GM12873 (cell line): ENCODE measurements around the gene EP400.

ENCODE experiments used
- TF ChIP-seq, protein P1 (sequence below): IDR thresholded peaks from 2 replicates; pipeline ENCODE4 v1.5.1; 2012; ENCODE audit warnings: low read depth, mild to moderate bottlenecking, moderate library complexity, low read length, control low read depth; ENCODE audit not compliant: insufficient read depth; ENCODE audit errors: missing control alignments

EP400 gene

DNA sequence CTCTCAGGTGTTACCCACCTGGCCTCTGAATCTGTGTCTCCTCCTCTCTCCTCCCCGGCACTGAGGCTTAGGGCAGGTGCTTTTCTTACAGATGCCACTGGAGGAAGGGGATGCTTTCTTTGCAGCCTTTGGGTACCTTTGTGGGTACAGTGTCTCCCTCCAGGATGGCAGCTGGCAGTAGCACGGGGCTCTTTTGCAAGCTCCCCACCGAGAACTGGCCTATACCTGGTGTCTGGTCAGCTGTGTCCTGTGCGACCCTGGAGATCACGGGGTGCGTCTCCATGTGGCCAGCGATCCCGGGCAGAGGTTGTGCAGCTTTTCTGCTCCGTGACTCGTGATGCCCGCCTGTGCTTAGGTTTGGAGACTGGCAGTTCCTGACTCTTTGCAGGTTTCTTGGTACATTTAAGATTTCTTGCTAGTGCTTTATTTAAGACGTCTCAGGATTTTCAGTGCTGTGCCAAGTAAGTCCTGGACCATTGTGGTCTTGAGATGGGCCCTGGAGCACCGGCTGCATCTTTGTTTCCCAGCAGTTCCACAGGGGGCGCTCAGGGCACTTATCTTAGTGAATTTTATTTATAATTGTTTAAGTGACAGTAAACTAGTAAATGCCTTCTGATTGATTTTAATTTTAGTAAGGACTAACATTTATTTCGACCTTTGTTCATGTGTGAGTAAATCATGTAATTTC lies 125.4 kb downstream of the EP400 start:
- TF ChIP-seq, protein P1, sequence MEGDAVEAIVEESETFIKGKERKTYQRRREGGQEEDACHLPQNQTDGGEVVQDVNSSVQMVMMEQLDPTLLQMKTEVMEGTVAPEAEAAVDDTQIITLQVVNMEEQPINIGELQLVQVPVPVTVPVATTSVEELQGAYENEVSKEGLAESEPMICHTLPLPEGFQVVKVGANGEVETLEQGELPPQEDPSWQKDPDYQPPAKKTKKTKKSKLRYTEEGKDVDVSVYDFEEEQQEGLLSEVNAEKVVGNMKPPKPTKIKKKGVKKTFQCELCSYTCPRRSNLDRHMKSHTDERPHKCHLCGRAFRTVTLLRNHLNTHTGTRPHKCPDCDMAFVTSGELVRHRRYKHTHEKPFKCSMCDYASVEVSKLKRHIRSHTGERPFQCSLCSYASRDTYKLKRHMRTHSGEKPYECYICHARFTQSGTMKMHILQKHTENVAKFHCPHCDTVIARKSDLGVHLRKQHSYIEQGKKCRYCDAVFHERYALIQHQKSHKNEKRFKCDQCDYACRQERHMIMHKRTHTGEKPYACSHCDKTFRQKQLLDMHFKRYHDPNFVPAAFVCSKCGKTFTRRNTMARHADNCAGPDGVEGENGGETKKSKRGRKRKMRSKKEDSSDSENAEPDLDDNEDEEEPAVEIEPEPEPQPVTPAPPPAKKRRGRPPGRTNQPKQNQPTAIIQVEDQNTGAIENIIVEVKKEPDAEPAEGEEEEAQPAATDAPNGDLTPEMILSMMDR, result no peak

DNA sequence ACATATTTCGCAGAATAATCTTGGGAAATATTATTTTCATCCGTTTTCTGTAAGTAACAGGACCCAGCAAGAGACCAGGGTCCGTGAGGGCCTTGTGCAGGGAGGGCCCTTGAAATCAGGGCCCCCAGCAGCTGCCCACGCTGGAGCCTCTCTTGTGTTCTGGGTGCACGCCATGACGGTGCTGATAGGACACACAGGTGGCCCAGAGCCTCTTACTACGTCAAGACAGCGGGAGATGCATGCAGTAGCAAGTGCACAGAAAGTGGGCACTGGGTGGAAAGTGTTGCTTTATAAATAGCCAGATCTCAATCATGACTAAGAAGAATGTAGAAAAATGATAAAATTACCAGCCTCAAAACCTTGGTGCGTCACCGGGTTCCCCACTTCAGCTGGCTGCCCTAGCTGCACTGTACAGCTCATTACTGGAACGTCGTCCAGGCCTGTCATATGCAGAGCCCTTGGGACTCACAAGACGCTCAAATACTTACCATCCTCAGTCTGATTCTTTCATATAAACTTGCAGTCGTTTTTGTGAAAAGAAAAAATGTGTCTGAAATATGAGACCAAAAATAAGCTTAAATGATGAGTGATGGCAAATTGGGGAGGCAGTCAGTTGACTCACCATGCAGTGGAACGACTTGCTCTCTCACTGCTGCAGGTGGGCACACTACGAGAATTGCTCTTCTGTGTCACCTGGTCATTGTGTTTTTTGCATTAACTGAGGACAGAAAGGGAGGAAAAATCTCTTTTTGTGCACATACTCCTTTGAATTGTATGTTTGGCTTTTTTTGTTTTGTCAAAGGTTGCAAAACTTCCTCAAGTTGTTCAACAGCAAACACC lies 126.2 kb downstream of the EP400 start:
- TF ChIP-seq, protein P1, result no peak

DNA sequence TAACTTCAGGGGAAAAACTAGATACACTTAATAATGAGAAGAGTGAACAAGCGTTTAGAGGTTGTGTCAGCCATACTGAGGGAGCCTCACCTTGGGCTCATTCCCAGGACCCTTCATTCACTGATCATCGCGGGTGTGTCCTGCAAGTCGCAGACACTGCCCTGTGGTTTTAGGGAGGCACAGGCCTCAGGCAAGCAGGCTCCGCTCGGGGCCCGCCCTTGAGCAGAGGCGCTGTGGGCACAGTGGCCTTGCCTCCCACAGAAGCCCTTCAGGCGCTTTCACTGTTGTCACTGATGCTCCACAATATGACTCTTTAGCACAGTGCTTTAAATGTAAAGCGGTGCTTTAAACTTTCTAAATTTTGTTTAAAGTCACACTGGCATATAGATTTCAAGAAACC lies 127.0 kb downstream of the EP400 start:
- TF ChIP-seq, protein P1, result no peak

DNA sequence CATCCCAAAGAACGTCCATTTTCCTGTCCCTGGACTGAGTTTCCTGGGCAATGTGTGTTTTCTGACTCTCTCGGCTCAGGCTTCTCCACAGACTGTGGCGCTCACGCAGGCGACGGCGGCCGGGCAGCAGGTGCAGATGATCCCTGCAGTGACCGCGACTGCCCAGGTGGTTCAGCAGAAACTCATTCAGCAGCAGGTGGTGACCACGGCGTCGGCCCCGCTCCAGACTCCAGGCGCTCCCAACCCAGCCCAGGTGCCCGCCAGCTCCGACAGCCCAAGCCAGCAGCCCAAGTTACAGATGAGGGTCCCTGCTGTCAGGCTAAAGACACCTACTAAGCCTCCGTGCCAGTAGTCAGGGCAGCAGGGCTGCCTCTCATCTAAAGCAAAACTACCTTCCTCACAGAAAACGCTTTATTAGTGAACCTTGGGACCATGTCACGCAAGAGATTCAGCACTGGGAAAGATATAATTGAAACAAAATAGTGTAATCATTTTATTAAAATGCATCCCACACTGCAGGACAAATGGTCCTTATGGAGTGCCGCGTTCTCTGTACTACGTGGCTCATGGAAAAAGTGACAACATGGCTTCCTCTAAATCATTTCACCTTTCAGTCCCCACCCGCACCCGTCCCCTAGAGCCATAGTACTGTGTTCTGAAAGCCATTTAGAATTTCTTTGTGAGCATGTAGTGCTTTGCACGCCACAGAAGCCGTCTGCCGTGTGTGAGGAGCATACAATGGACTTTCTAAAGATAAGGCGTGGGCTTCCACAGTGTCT lies 127.8 kb downstream of the EP400 start:
- TF ChIP-seq, protein P1, result no peak

DNA sequence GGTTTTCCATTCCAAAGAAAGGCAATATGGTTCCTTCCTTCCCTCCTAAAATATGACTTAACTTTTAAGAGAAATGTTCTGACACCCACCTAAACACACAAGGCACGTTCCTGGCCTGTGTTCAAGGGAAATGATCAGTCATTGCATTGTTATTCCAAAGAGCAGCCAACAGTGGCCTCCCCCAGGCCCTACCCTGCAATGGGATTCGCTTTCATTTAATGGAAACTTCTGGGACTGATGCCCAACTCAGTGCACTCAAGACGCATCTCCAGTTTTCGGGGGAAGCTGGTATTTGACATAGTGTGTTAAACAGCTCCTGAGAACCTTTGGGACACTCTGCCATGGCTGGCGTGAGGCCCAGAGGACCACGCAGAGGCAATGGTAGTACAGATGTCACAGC lies 128.4 kb downstream of the EP400 start:
- TF ChIP-seq, protein P1, result no peak

DNA sequence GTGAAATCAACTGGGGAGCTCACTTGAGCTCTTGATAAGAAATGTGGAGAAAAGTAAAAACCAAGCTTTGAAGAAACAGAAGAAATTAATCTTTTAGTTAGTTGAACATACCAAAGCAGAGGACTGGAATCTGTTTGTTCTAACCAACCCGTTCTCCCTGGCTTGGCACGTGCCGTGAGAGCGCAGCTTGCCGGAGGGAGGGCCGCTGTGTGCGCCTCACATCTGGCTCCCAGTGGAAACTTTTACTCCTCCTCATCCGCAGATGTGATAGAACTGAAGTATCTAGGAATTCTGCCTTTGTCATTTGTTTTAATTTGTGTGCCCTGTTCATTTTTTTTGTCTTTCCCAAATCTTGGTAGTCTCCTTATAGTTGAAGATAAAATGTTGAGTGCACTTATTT lies 129.5 kb downstream of the EP400 start:
- TF ChIP-seq, protein P1, result no peak

DNA sequence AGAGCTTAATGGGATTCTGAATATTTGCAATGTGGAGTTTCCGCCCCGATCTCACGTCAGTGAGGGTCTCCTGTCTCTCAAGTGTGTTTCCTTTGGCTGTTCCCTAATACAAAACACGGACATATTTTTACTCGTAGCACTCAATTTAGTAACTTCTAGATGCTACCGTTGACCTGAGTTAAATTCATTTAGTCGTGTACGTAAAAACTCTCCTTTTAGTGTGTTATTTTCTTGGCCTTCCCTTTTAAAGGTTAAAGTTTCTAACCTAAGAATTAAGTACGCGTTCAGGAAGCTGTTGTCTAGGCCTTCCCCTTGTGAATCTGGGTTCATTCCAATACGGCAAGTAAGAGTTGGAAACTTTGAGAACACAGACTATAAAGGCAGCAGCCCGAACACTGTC lies 130.0 kb downstream of the EP400 start:
- TF ChIP-seq, protein P1, result no peak
